Activated T-helper 2 cell treated with anti-CD3 and anti-CD28 coated beads, Interferon-gamma antibody, Interleukin-2, Interleukin-4, amounts not matched to agents 10 μg/mL and 5 μg/mL and 100 μg/mL, durations not matched to agents 14 hours and 24 hours and 36 hours (primary cell): ENCODE data around the gene IAPP. TPM values are rescaled to one million over a fixed set of nuclear protein-coding genes. Genes with fewer than 3 reads are reported as not detected.
"Not testable (repeated sequence)": the region's sequence is repeated elsewhere in the genome, so short reads cannot be mapped to it uniquely, and the experiment has no call there.

Experiments used
- DNase-seq: peaks from one replicate; pipeline ENCODE4 v3.0.0; 2021; ENCODE audit warnings: low spot score
- H3K27ac Mint-ChIP-seq: one replicate; pipeline ENCODE4 v1.8.0; 2021; ENCODE audit warnings: mixed read lengths
- H3K27me3 Mint-ChIP-seq: one replicate; pipeline ENCODE4 v1.8.0; 2021; ENCODE audit warnings: low read depth, mixed read lengths
- H3K36me3 Mint-ChIP-seq: one replicate; pipeline ENCODE4 v1.8.0; 2021; ENCODE audit warnings: low read depth, mixed read lengths
- H3K4me1 Mint-ChIP-seq: one replicate; pipeline ENCODE4 v1.8.0; 2021; ENCODE audit warnings: low read depth, mixed read lengths
- H3K4me3 Mint-ChIP-seq: one replicate; pipeline ENCODE4 v1.8.0; 2021; ENCODE audit warnings: low read depth, mild to moderate bottlenecking, moderate library complexity, mixed read lengths
- H3K9me3 Mint-ChIP-seq: one replicate; pipeline ENCODE4 v1.8.0; 2021; ENCODE audit warnings: mixed read lengths
- intact Hi-C: fragments of 100-400 bp; cut with micrococcal nuclease; formaldehyde crosslinking; loops from one replicate; pipeline ENCODE4 v1.15.1; 2023
- total RNA-seq: library from RNA; stranded (reverse); gene quantifications from 2 replicates; pipeline ENCODE4 v1.2.3, GENCODE V29; 2022

IAPP gene
- total RNA-seq, 1 donor from 2014 or later: not detected

- H3K9me3 Mint-ChIP-seq: no peaks in the 10 kb centered on the region
- no peaks in the 10 kb centered on the region for H3K36me3 Mint-ChIP-seq
- H3K27ac Mint-ChIP-seq: no peak overlapping the region
- peaks cover 5% of the 10 kb centered on the region for H3K27me3 Mint-ChIP-seq
- no peaks in the 10 kb centered on the region for H3K4me1 Mint-ChIP-seq
- intact Hi-C loops: no loop called here
- DNase-seq: no peak
- H3K4me3 Mint-ChIP-seq: no peak overlapping the region
Observed at GRCh38 chr12:21346542-21347205, 26.0 kb upstream of the IAPP start.

- Mint-ChIP-seq H3K9me3 (no peaks in the 10 kb centered on the region), H3K27me3 (peaks cover 6% of the 10 kb centered on the region), H3K4me3 (no peak overlapping the region), H3K4me1 (no peaks in the 10 kb centered on the region), H3K36me3 (no peaks in the 10 kb centered on the region), H3K27ac (no peak overlapping the region)
- intact Hi-C loops: no loop called here
- no peak for DNase-seq
Observed at GRCh38 chr12:21350975-21351374, 21.7 kb upstream of the IAPP start.

- H3K36me3 Mint-ChIP-seq: no peaks in the 10 kb centered on the region
- no peak overlapping the region for H3K27ac Mint-ChIP-seq
- DNase-seq: no peak
- no peak overlapping the region for H3K4me3 Mint-ChIP-seq
- H3K4me1 Mint-ChIP-seq: no peaks in the 10 kb centered on the region
- H3K9me3 Mint-ChIP-seq: no peaks in the 10 kb centered on the region
- H3K27me3 Mint-ChIP-seq: peaks cover 8% of the 10 kb centered on the region
- intact Hi-C loops: no loop called here
Observed at GRCh38 chr12:21353487-21353886, 19.2 kb upstream of the IAPP start.

GRCh38 chr12:21353948-21354347, 18.8 kb upstream of the IAPP start:
- H3K4me3 Mint-ChIP-seq: no peak overlapping the region
- no peaks in the 10 kb centered on the region for H3K9me3 Mint-ChIP-seq
- H3K36me3 Mint-ChIP-seq: no peaks in the 10 kb centered on the region
- peaks cover 8% of the 10 kb centered on the region for H3K27me3 Mint-ChIP-seq
- no peak overlapping the region for H3K27ac Mint-ChIP-seq
- H3K4me1 Mint-ChIP-seq: no peaks in the 10 kb centered on the region
- no peak for DNase-seq
- intact Hi-C loops: no loop called here

- no peak overlapping the region for H3K4me3 Mint-ChIP-seq
- intact Hi-C loops: no loop called here
- no peaks in the 10 kb centered on the region for H3K36me3 Mint-ChIP-seq
- H3K9me3 Mint-ChIP-seq: no peaks in the 10 kb centered on the region
- H3K27ac Mint-ChIP-seq: no peak overlapping the region
- peaks cover 8% of the 10 kb centered on the region for H3K27me3 Mint-ChIP-seq
- no peak for DNase-seq
- no peaks in the 10 kb centered on the region for H3K4me1 Mint-ChIP-seq
Observed at GRCh38 chr12:21354641-21355040, 18.1 kb upstream of the IAPP start.

- H3K27me3 Mint-ChIP-seq, H3K27ac Mint-ChIP-seq, H3K36me3 Mint-ChIP-seq, DNase-seq, H3K4me1 Mint-ChIP-seq, H3K4me3 Mint-ChIP-seq, intact Hi-C loops, H3K9me3 Mint-ChIP-seq: not testable (repeated sequence)
Observed at GRCh38 chr12:21360632-21361031, 12.1 kb upstream of the IAPP start.

- Mint-ChIP-seq H3K9me3 (no peaks in the 10 kb centered on the region), H3K27ac (no peak overlapping the region), H3K4me3 (no peak overlapping the region), H3K27me3 (peaks cover 6% of the 10 kb centered on the region), H3K4me1 (peaks cover 4% of the 10 kb centered on the region), H3K36me3 (no peaks in the 10 kb centered on the region)
- intact Hi-C loops: no loop called here
- DNase-seq: no peak
Observed at GRCh38 chr12:21369141-21369980, 3.3 kb upstream of the IAPP start.

GRCh38 chr12:21370845-21371449, 1.8 kb upstream of the IAPP start:
- intact Hi-C loops: no loop called here
- H3K4me1 Mint-ChIP-seq: peaks cover 4% of the 10 kb centered on the region
- no peak overlapping the region for H3K4me3 Mint-ChIP-seq
- H3K9me3 Mint-ChIP-seq: no peaks in the 10 kb centered on the region
- no peak for DNase-seq
- no peaks in the 10 kb centered on the region for H3K36me3 Mint-ChIP-seq
- peaks cover 13% of the 10 kb centered on the region for H3K27me3 Mint-ChIP-seq
- H3K27ac Mint-ChIP-seq: no peak overlapping the region

- Mint-ChIP-seq H3K4me1 (no peaks in the 10 kb centered on the region), H3K9me3 (no peaks in the 10 kb centered on the region), H3K27ac (no peak overlapping the region), H3K27me3 (peaks cover 7% of the 10 kb centered on the region), H3K4me3 (no peak overlapping the region), H3K36me3 (no peaks in the 10 kb centered on the region)
- no peak for DNase-seq
- intact Hi-C loops: no loop called here
Observed at GRCh38 chr12:21379218-21379617, 6.5 kb downstream of the IAPP start.

GRCh38 chr12:21381320-21381719, 8.6 kb downstream of the IAPP start:
- H3K27ac Mint-ChIP-seq, intact Hi-C loops, H3K4me1 Mint-ChIP-seq: not testable (repeated sequence)

GRCh38 chr12:21384261-21384660, 11.6 kb downstream of the IAPP start:
- Mint-ChIP-seq H3K4me3 (no peak overlapping the region), H3K27me3 (peaks cover 3% of the 10 kb centered on the region), H3K9me3 (no peaks in the 10 kb centered on the region), H3K36me3 (no peaks in the 10 kb centered on the region), H3K4me1 (no peaks in the 10 kb centered on the region), H3K27ac (no peak overlapping the region)
- intact Hi-C loops: no loop called here
- DNase-seq: no peak

More at GRCh38 chr12:21381320-21381719, 8.6 kb downstream of the IAPP start:
- not testable (repeated sequence) for DNase-seq, H3K4me3 Mint-ChIP-seq, H3K36me3 Mint-ChIP-seq, H3K9me3 Mint-ChIP-seq, H3K27me3 Mint-ChIP-seq

GRCh38 chr12:21387174-21387573, 14.5 kb downstream of the IAPP start:
- no peak overlapping the region for H3K4me3 Mint-ChIP-seq
- peaks cover 14% of the 10 kb centered on the region for H3K27me3 Mint-ChIP-seq
- no peak for DNase-seq
- H3K9me3 Mint-ChIP-seq: no peaks in the 10 kb centered on the region
- H3K36me3 Mint-ChIP-seq: no peaks in the 10 kb centered on the region
- no peaks in the 10 kb centered on the region for H3K4me1 Mint-ChIP-seq
- intact Hi-C loops: no loop called here
- no peak overlapping the region for H3K27ac Mint-ChIP-seq

GRCh38 chr12:21392384-21392783, 19.7 kb downstream of the IAPP start:
- DNase-seq: no peak

More at GRCh38 chr12:21392384-21392783, 19.7 kb downstream of the IAPP start:
- Mint-ChIP-seq H3K27ac (no peak overlapping the region), H3K4me3 (no peak overlapping the region), H3K4me1 (peaks cover 4% of the 10 kb centered on the region), H3K27me3 (peaks cover 14% of the 10 kb centered on the region), H3K9me3 (no peaks in the 10 kb centered on the region), H3K36me3 (no peaks in the 10 kb centered on the region)
- intact Hi-C loops: no loop called here
